ENCODE measurements around the gene HTATSF1.
A peak's percentile ranks its signal among the peaks of the same experiment; 100 is the strongest.

HTATSF1 gene

DNA sequence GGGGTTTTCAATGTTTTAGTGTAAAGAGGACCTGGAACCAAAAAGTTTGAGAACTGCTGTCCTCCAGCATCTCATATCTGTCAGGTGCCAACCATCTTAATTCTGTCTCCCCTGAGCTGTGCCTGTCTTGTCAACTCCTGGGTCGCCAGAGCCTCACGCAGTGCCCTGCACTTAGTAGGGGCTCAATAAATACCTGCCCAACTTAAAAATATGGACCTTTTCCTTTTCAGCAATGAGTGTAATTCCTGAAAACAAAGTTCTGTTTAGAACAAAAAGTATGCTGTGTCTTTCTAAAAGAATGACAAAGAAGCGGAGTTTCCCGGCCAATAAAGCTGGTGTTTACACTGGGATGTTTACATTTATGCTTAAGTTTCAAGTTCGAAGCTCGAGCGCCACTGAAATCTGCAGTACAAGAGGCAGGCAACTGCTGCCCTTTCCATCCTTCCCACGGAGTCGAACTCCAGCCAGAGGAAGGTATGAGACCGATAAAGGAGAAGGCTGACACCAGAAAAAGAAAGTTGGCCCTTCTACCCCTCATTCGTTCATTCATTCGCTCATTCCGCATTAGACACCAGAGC, 1.1 kb upstream of the HTATSF1 start:
- no peak for DNase-seq (ENCODE audit: low read depth)

DNA sequence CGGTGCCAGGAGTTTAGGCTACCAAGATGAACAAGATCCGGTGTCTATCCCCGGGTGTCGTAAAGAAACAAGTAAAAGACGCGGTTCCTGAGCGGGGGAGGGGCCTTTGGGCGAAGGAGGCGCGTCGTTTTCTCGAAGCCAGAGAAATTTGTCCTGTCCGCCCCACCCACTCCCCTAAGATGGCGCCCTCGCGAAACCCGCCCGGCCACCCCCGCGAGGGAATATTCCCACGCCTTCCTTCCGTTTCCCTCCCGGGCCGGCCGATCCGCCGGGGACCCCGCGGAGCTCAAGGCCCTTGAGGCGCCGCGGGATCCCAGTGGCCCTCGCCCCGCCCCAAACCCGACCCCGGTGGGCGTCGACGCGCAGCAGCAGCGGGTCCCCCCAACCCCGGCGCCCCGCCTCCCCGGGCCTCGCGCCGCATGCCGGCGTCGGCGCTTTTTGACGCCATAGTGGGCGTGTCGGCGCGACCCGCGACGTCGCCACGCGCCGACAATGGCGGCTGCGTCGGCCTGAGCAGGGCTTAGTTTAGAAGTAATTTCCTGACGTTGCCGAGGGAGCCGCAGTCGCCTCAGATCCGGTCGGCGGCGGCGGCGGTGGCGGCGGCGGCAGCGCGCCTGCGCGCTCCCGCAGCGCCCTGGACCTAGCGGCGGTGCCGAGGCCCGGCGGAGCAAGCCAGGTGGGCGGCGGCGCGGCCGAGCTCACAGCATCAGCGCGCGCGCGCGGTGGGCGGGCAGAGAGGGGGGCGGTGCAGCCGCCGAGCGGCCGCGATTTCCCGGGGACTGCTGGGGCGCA, 432 bp upstream of the HTATSF1 start:
- DNase-seq (ENCODE audit: low read depth) = peak; percentile 78

DNA sequence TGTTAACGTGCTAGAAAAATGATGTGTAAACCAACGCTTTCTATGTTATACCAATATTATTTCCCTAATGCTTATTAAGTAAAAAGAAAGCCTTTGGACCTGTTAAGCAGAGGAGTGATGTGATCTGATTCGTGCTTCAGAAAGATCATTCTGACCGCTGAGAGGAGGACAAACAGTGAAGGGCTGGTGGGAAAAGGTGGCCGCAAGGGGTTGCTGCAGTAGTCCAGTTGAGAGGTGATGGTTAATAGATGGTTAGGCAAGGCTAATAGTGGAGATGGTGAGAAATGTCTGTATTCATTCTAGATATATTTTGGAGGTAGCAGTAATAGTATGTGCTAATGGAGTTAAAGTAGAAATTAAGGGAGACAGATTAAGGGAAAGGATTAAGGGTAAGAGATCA, 21.7 kb downstream of the HTATSF1 start:
- DNase-seq (ENCODE audit: low read depth) = no peak

DNA sequence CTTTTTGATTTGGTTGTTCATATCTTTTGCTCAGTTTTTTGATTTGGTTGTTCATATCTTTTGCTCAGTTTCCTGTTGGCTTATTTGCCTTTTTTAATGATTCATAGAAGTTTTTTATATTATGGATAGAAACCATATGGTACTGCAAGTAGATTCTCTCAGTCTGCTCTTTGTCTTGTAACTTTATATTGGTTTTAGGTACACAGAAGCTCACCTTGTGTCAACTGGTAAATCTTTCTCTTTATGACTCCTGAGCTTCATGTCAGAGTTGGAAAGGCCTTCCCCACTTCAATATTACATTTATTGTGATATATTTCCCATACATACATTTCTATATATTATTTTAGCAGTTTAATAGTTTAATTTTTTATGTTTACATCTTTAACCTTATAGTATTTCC, 26.4 kb downstream of the HTATSF1 start:
- DNase-seq (ENCODE audit: low read depth) = no peak

- no peak for DNase-seq (ENCODE audit: low read depth)
Observed at GRCh38 chrX:136525738-136526606, 28.6 kb downstream of the HTATSF1 start.

- no peak for DNase-seq (ENCODE audit: low read depth)
Observed at GRCh38 chrX:136528645-136529315, 31.4 kb downstream of the HTATSF1 start.

DNA sequence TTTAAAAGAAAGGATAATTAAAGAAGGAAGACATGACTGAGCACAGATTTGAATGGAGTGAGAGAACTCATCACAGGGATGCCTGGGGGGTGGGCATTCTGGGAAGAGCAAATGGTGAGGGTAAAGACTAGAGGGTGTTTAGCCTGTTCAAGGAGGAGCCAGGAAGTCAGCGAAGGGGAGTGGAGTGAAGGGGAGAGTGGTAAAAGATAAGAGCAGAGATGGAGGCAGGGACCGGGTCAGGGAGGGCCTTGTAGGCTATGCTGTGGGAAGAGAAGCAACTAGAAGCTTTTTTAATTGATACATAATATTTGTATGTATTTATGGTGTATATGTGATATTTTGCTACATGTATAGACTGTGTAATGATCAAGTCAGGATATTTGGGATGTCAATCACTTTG, 32.4 kb downstream of the HTATSF1 start:
- no peak for DNase-seq (ENCODE audit: low read depth)

DNA sequence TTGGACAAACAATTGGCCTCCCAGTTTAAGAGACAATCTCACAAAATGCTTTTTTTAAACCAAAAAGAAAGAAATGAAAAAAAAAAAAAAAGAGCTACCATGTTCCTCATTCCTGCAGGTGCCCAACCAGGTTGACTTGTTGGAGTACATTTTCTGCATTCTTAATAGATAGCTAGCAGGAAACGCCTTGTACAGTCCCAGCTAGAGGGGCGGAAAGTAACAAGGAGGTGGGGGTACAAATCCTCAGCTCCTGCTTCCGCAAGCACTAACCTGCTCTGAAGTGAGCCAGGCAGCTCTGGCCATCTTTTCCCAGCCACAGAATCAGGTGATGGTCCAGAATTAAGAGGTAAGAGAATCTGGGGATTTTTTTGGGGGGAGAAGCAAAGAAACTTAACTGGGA, 34.6 kb downstream of the HTATSF1 start, which contains the start of gene VGLL1:
TSS of gene VGLL1 (plus strand) at position 265 of the 400 bp plus-strand sequence. CDS start 3,806 bp downstream, outside the sequence.
- no peak for DNase-seq (ENCODE audit: low read depth)

GRCh38 chrX:136534131-136534530, 36.7 kb downstream of the HTATSF1 start:
- DNase-seq (ENCODE audit: low read depth) = no peak

- DNase-seq (ENCODE audit: low read depth) = no peak
Observed at GRCh38 chrX:136538811-136539210, 41.4 kb downstream of the HTATSF1 start.

DNA sequence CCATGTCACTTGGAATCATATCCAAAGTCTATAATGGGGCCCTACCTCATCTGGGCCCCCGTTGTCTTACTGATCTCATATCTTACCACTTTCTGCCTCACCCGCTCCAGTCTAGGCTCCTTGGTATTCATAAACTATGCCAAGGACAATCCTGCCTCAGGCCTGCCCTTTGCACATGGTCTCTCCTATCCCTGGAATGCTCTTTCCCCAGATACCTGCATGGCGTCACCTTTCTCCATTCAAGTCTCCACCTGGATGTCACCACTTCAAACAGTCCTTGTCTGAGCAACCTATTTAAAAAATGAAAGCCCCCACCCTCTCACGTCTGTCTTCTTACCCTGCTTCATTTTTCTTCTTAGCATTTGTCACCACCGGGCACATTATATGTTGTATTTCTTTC, 42.8 kb downstream of the HTATSF1 start:
- DNase-seq (ENCODE audit: low read depth) = no peak

DNA sequence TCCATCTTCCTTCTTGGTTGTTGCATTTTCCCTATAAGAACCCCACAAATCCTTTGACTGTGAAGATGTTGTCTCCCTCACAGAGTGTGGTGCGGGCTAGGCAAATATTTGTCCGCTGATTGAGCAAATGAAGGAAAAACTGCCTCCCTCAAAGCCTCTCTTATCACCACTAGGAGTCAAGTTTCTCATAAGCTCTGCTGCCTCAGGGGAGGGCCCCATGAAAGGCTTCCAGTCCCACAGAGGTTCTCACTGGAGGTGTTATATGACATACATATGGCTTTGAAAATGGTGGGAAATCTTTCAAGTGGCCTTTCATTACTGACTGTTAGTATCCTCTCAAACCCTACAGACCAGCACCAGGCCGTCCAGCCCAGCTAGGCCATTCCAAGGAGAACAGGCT, 43.9 kb downstream of the HTATSF1 start:
- DNase-seq (ENCODE audit: low read depth) = no peak

- DNase-seq (ENCODE audit: low read depth) = no peak
Observed at GRCh38 chrX:136542281-136542680, 44.9 kb downstream of the HTATSF1 start.

DNA sequence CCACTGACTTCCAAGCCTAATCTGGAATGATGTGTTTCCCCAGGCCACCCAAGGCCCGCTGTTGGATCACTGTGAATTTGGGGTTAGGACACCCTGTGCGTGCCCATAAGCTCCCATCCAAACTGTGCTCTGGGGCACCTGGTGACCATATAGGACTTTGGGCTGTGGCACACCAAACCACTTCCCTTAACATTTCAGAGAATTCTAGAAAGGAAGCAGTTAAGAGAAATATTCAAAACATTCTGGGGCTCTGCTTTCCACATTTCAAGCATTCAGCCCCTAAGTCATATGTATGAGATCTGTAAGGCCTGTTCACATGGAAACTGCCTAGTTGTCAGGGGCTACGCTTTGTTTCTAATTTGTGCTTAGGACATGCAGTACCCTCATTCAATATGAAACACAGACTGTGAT, 49.0 kb downstream of the HTATSF1 start:
- DNase-seq (ENCODE audit: low read depth) = no peak

- no peak for DNase-seq (ENCODE audit: low read depth)
Observed at GRCh38 chrX:136549226-136549625, 51.8 kb downstream of the HTATSF1 start.

GRCh38 chrX:136551410-136551809, 54.0 kb downstream of the HTATSF1 start:
- no peak for DNase-seq (ENCODE audit: low read depth)

DNA sequence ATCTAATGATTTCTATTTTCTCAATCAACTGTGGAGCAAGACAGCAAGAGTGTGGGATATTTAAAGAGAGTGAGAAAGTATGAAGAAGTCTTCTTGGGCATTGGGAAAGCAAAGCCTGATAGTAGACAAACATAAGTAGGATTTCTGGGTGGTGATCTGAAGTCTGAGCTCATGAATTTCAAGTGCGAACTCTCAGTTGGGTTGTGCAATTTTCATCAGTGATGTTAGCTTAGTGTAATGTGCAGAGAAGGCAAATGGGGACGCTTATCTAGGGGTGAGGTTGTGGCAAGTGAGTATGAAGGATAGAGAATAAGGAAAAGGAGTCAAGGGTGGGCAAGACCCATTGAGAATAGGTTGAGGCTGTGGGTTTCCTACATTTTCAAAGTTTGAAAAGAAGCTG, 58.3 kb downstream of the HTATSF1 start:
- DNase-seq (ENCODE audit: low read depth) = no peak

Data from stimulated activated CD4-positive, alpha-beta T cell treated with anti-CD3 and anti-CD28 coated beads, Interleukin-2, amount 100 ng/mL, for 4 hours (primary cell).